ENCODE data around the gene SPAG6. TPM values are rescaled to one million over a fixed set of nuclear protein-coding genes. Genes with fewer than 3 reads are reported as not detected.
"Not testable (repeated sequence)": the region's sequence is repeated elsewhere in the genome, so short reads cannot be mapped to it uniquely, and the experiment has no call there.

Gene SPAG6
- polyA plus RNA-seq, 2 donors: not detected

GRCh38 chr10:22381262-22381661, 36.0 kb downstream of the SPAG6 start:
- Histone ChIP-seq H3K27me3 (ENCODE audit: control insufficient read depth in 1 of 2, insufficient read depth in 2 of 2, low read length in 2 of 2) (no peaks in the 10 kb centered on the region), H3K36me3 (ENCODE audit: control insufficient read depth in 2 of 2, insufficient read depth in 2 of 2, low read length in 1 of 2) (no peaks in the 10 kb centered on the region), H3K9me3 (ENCODE audit: control insufficient read depth in 2 of 2, insufficient read depth in 1 of 2, low read depth in 1 of 2, low read length in 1 of 2) (no peaks in the 10 kb centered on the region), H3K4me1 (ENCODE audit: control insufficient read depth in 2 of 2, insufficient read depth in 2 of 2, low read length in 1 of 2) (no peaks in the 10 kb centered on the region), H3K27ac (ENCODE audit: low read depth in 2 of 2, low read length in 1 of 2) (no peak overlapping the region), H3K4me3 (ENCODE audit: low read depth in 1 of 2, low read length in 2 of 2) (no peak overlapping the region)
- 70 to 73% methylated on average over 4 of the region's 4 CpGs for WGBS, 2 donors

- Histone ChIP-seq H3K9me3 (ENCODE audit: control insufficient read depth in 2 of 2, insufficient read depth in 1 of 2, low read depth in 1 of 2, low read length in 1 of 2) (no peaks in the 10 kb centered on the region), H3K27me3 (ENCODE audit: control insufficient read depth in 1 of 2, insufficient read depth in 2 of 2, low read length in 2 of 2) (no peaks in the 10 kb centered on the region), H3K27ac (ENCODE audit: low read depth in 2 of 2, low read length in 1 of 2) (no peak overlapping the region), H3K4me1 (ENCODE audit: control insufficient read depth in 2 of 2, insufficient read depth in 2 of 2, low read length in 1 of 2) (no peaks in the 10 kb centered on the region), H3K36me3 (ENCODE audit: control insufficient read depth in 2 of 2, insufficient read depth in 2 of 2, low read length in 1 of 2) (no peaks in the 10 kb centered on the region), H3K4me3 (ENCODE audit: low read depth in 1 of 2, low read length in 2 of 2) (no peak overlapping the region)
- WGBS, 2 donors: 76 to 78% methylated on average over 1 of the region's 1 CpG
Observed at GRCh38 chr10:22386503-22386902, 41.2 kb downstream of the SPAG6 start.

GRCh38 chr10:22389856-22390589, 44.7 kb downstream of the SPAG6 start:
- H3K9me3 ChIP-seq (ENCODE audit: control insufficient read depth in 2 of 2, insufficient read depth in 1 of 2, low read depth in 1 of 2, low read length in 1 of 2): no peaks in the 10 kb centered on the region
- WGBS, 2 donors: 78 to 79% methylated on average over 6 of the region's 6 CpGs
- no peak overlapping the region for H3K27ac ChIP-seq (ENCODE audit: low read depth in 2 of 2, low read length in 1 of 2)
- H3K4me3 ChIP-seq (ENCODE audit: low read depth in 1 of 2, low read length in 2 of 2): no peak overlapping the region
- H3K4me1 ChIP-seq (ENCODE audit: control insufficient read depth in 2 of 2, insufficient read depth in 2 of 2, low read length in 1 of 2): no peaks in the 10 kb centered on the region
- H3K36me3 ChIP-seq (ENCODE audit: control insufficient read depth in 2 of 2, insufficient read depth in 2 of 2, low read length in 1 of 2): no peaks in the 10 kb centered on the region
- H3K27me3 ChIP-seq (ENCODE audit: control insufficient read depth in 1 of 2, insufficient read depth in 2 of 2, low read length in 2 of 2): no peaks in the 10 kb centered on the region

DNA sequence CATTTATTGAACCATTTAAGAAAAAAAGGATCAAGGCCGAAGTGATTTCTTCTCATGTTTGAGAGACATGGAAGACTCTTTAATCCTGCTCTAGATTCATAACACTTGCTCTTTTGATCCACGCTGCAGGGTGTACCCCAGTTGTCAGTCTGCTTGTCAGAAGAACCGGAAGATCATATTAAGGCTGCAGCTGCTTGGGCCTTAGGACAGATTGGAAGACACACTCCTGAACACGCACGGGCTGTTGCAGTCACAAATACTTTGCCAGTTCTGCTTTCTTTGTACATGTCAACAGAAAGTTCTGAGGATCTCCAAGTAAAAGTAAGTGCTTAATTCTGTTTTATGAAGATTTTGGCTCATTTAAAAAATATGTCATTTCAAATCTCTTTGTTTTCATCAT, 46.3 kb downstream of the SPAG6 start:
- Histone ChIP-seq H3K27me3 (ENCODE audit: control insufficient read depth in 1 of 2, insufficient read depth in 2 of 2, low read length in 2 of 2) (no peaks in the 10 kb centered on the region), H3K27ac (ENCODE audit: low read depth in 2 of 2, low read length in 1 of 2) (no peak overlapping the region), H3K4me1 (ENCODE audit: control insufficient read depth in 2 of 2, insufficient read depth in 2 of 2, low read length in 1 of 2) (no peaks in the 10 kb centered on the region), H3K36me3 (ENCODE audit: control insufficient read depth in 2 of 2, insufficient read depth in 2 of 2, low read length in 1 of 2) (no peaks in the 10 kb centered on the region), H3K9me3 (ENCODE audit: control insufficient read depth in 2 of 2, insufficient read depth in 1 of 2, low read depth in 1 of 2, low read length in 1 of 2) (no peaks in the 10 kb centered on the region), H3K4me3 (ENCODE audit: low read depth in 1 of 2, low read length in 2 of 2) (no peak overlapping the region)
- 91 to 94% methylated on average over 5 of the region's 5 CpGs for whole genome bisulfite sequencing, 2 donors

GRCh38 chr10:22396195-22396594, 50.9 kb downstream of the SPAG6 start:
- H3K4me3 ChIP-seq (ENCODE audit: low read depth in 1 of 2, low read length in 2 of 2); H3K36me3 ChIP-seq (ENCODE audit: control insufficient read depth in 2 of 2, insufficient read depth in 2 of 2, low read length in 1 of 2); H3K9me3 ChIP-seq (ENCODE audit: control insufficient read depth in 2 of 2, insufficient read depth in 1 of 2, low read depth in 1 of 2, low read length in 1 of 2); H3K4me1 ChIP-seq (ENCODE audit: control insufficient read depth in 2 of 2, insufficient read depth in 2 of 2, low read length in 1 of 2); H3K27me3 ChIP-seq (ENCODE audit: control insufficient read depth in 1 of 2, insufficient read depth in 2 of 2, low read length in 2 of 2); H3K27ac ChIP-seq (ENCODE audit: low read depth in 2 of 2, low read length in 1 of 2): not testable (repeated sequence)
- 44 to 67% methylated on average over 2 of the region's 2 CpGs for WGBS, 2 donors

- not testable (repeated sequence) for H3K27ac ChIP-seq (ENCODE audit: low read depth in 2 of 2, low read length in 1 of 2); H3K27me3 ChIP-seq (ENCODE audit: control insufficient read depth in 1 of 2, insufficient read depth in 2 of 2, low read length in 2 of 2); H3K9me3 ChIP-seq (ENCODE audit: control insufficient read depth in 2 of 2, insufficient read depth in 1 of 2, low read depth in 1 of 2, low read length in 1 of 2); H3K36me3 ChIP-seq (ENCODE audit: control insufficient read depth in 2 of 2, insufficient read depth in 2 of 2, low read length in 1 of 2); H3K4me1 ChIP-seq (ENCODE audit: control insufficient read depth in 2 of 2, insufficient read depth in 2 of 2, low read length in 1 of 2); H3K4me3 ChIP-seq (ENCODE audit: low read depth in 1 of 2, low read length in 2 of 2)
- WGBS, 2 donors: 81 to 90% methylated on average over 1 of the region's 5 CpGs
Observed at GRCh38 chr10:22406916-22407315, 61.6 kb downstream of the SPAG6 start.

DNA sequence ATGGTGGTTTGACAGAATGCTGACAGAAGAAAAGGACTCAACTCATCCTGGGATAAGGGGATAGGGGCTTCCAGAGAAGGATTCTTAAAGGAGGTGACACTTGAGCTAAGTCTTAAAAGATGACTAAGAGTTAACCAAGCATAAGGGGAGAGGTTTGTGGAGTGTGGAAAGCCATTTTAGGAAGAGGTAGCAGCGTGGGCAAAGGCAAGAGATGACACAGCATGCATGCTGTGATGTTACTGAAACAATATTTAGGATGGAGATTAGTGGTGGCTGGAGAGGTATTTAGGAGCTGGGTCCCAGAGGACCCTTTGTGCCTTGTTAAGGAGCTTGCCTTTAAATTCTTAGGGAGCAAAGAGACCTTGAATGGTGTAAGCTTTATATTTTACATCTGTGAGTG, 65.1 kb downstream of the SPAG6 start:
- no peaks in the 10 kb centered on the region for H3K9me3 ChIP-seq (ENCODE audit: control insufficient read depth in 2 of 2, insufficient read depth in 1 of 2, low read depth in 1 of 2, low read length in 1 of 2)
- H3K4me1 ChIP-seq (ENCODE audit: control insufficient read depth in 2 of 2, insufficient read depth in 2 of 2, low read length in 1 of 2): no peaks in the 10 kb centered on the region
- no peak overlapping the region for H3K27ac ChIP-seq (ENCODE audit: low read depth in 2 of 2, low read length in 1 of 2)
- H3K4me3 ChIP-seq (ENCODE audit: low read depth in 1 of 2, low read length in 2 of 2): no peak overlapping the region
- 39 to 41% methylated on average over 1 of the region's 1 CpG for WGBS, 2 donors
- no peaks in the 10 kb centered on the region for H3K27me3 ChIP-seq (ENCODE audit: control insufficient read depth in 1 of 2, insufficient read depth in 2 of 2, low read length in 2 of 2)
- H3K36me3 ChIP-seq (ENCODE audit: control insufficient read depth in 2 of 2, insufficient read depth in 2 of 2, low read length in 1 of 2): no peaks in the 10 kb centered on the region

- H3K9me3 ChIP-seq (ENCODE audit: control insufficient read depth in 2 of 2, insufficient read depth in 1 of 2, low read depth in 1 of 2, low read length in 1 of 2): no peaks in the 10 kb centered on the region
- H3K36me3 ChIP-seq (ENCODE audit: control insufficient read depth in 2 of 2, insufficient read depth in 2 of 2, low read length in 1 of 2): no peaks in the 10 kb centered on the region
- no peaks in the 10 kb centered on the region for H3K27me3 ChIP-seq (ENCODE audit: control insufficient read depth in 1 of 2, insufficient read depth in 2 of 2, low read length in 2 of 2)
- no peaks in the 10 kb centered on the region for H3K4me1 ChIP-seq (ENCODE audit: control insufficient read depth in 2 of 2, insufficient read depth in 2 of 2, low read length in 1 of 2)
- H3K27ac ChIP-seq (ENCODE audit: low read depth in 2 of 2, low read length in 1 of 2): no peak overlapping the region
- H3K4me3 ChIP-seq (ENCODE audit: low read depth in 1 of 2, low read length in 2 of 2): no peak overlapping the region
- WGBS, 2 donors: 80 to 86% methylated on average over 5 of the region's 5 CpGs
Observed at GRCh38 chr10:22410846-22411245, 65.5 kb downstream of the SPAG6 start.

DNA sequence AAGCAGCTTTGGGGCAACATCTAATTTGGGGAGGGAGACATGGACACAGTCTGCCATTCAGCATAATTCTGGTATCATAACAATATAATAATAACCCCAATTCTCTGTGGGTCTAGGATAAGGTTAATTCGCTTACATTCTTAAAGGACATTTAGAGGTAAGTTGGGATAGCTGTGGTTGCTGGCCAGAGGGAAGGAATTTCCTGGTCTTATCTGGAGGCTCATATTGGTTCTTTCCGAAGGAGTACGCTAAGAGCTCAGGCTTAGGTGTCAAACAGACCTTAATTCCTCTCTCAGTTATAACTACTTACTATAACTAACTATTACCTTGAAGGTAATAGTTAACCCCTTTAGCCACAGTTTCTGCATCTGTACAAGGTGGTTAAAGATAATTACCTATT, 68.8 kb downstream of the SPAG6 start:
- Histone ChIP-seq H3K4me1 (ENCODE audit: control insufficient read depth in 2 of 2, insufficient read depth in 2 of 2, low read length in 1 of 2) (no peaks in the 10 kb centered on the region), H3K36me3 (ENCODE audit: control insufficient read depth in 2 of 2, insufficient read depth in 2 of 2, low read length in 1 of 2) (no peaks in the 10 kb centered on the region), H3K4me3 (ENCODE audit: low read depth in 1 of 2, low read length in 2 of 2) (no peak overlapping the region), H3K27ac (ENCODE audit: low read depth in 2 of 2, low read length in 1 of 2) (no peak overlapping the region), H3K27me3 (ENCODE audit: control insufficient read depth in 1 of 2, insufficient read depth in 2 of 2, low read length in 2 of 2) (no peaks in the 10 kb centered on the region), H3K9me3 (ENCODE audit: control insufficient read depth in 2 of 2, insufficient read depth in 1 of 2, low read depth in 1 of 2, low read length in 1 of 2) (no peaks in the 10 kb centered on the region)
- 91 to 97% methylated on average over 3 of the region's 3 CpGs for WGBS, 2 donors

DNA sequence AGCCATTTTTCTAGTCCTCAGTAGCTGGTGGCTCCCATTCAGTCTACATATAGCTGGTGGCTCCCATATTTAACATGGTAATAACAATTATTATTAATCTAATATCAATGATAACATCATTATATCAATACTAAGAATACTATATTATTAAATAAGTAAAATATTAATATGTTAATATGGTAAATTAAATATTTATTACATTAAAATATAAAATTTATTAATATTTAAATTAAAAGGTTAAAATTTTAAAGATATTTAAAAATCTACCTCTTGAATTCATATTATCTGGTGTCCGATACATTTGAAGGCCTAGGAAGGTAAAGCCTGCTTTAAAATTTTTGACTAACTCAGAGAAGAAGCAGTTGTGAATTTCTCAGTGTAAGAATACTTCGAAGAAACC, 69.8 kb downstream of the SPAG6 start:
- 94 to 95% methylated on average over 2 of the region's 2 CpGs for WGBS, 2 donors
- Histone ChIP-seq H3K27ac (ENCODE audit: low read depth in 2 of 2, low read length in 1 of 2) (no peak overlapping the region), H3K27me3 (ENCODE audit: control insufficient read depth in 1 of 2, insufficient read depth in 2 of 2, low read length in 2 of 2) (no peaks in the 10 kb centered on the region), H3K4me1 (ENCODE audit: control insufficient read depth in 2 of 2, insufficient read depth in 2 of 2, low read length in 1 of 2) (no peaks in the 10 kb centered on the region), H3K36me3 (ENCODE audit: control insufficient read depth in 2 of 2, insufficient read depth in 2 of 2, low read length in 1 of 2) (no peaks in the 10 kb centered on the region), H3K4me3 (ENCODE audit: low read depth in 1 of 2, low read length in 2 of 2) (no peak overlapping the region), H3K9me3 (ENCODE audit: control insufficient read depth in 2 of 2, insufficient read depth in 1 of 2, low read depth in 1 of 2, low read length in 1 of 2) (no peaks in the 10 kb centered on the region)
